ENCODE measurements around the gene SOX2.
A peak's percentile ranks its signal among the peaks of the same experiment; 100 is the strongest.

SOX2 gene

GRCh38 chr3:181705086-181705480, 6.6 kb upstream of the SOX2 start:
- DNase-seq, result no peak

GRCh38 chr3:181707980-181708379, 3.7 kb upstream of the SOX2 start:
- no peak for DNase-seq

GRCh38 chr3:181709537-181710279, 2.0 kb upstream of the SOX2 start:
- peak; percentile 14 for DNase-seq

- no peak for DNase-seq
Observed at GRCh38 chr3:181710345-181711291, 1.1 kb upstream of the SOX2 start.

GRCh38 chr3:181712226-181712552, 464 bp downstream of the SOX2 start:
- no peak for DNase-seq

GRCh38 chr3:181712553-181713279, 991 bp downstream of the SOX2 start:
- no peak for DNase-seq

- no peak for DNase-seq
Observed at GRCh38 chr3:181713280-181713647, 1.5 kb downstream of the SOX2 start.

- DNase-seq, result no peak
Observed at GRCh38 chr3:181713676-181714612, 2.2 kb downstream of the SOX2 start.

GRCh38 chr3:181715571-181716340, 4.0 kb downstream of the SOX2 start:
- no peak for DNase-seq

GRCh38 chr3:181716966-181717365, 5.2 kb downstream of the SOX2 start:
- no peak for DNase-seq

- no peak for DNase-seq
Observed at GRCh38 chr3:181717549-181718171, 5.9 kb downstream of the SOX2 start.

- DNase-seq, result no peak
Observed at GRCh38 chr3:181718369-181718768, 6.6 kb downstream of the SOX2 start.

- DNase-seq, result no peak
Observed at GRCh38 chr3:181718987-181719911, 7.5 kb downstream of the SOX2 start.

GRCh38 chr3:181719991-181720680, 8.4 kb downstream of the SOX2 start:
- no peak for DNase-seq

GRCh38 chr3:181721046-181721875, 9.5 kb downstream of the SOX2 start:
- DNase-seq, result no peak

GRCh38 chr3:181722156-181722555, 10.4 kb downstream of the SOX2 start:
- no peak for DNase-seq

- no peak for DNase-seq
Observed at GRCh38 chr3:181722766-181723425, 11.2 kb downstream of the SOX2 start.

Measured in NCI-H187 treated with DMSO at 0.1 percent for 48 hours (cell line).